Activated CD8-positive, alpha-beta memory T cell treated with anti-CD3 and anti-CD28 coated beads, Interleukin-2, amount 10 ng/mL, durations not matched to agents 7 days and 5 days (primary cell): ENCODE data around the gene C4orf54. TPM values are rescaled to one million over a fixed set of nuclear protein-coding genes. Genes with fewer than 3 reads are reported as not detected.

Experiments
- total RNA-seq, 2 experiments: library from RNA; stranded (reverse); gene quantifications; one replicate each; pipeline ENCODE4 v1.2.3, GENCODE V29; 2021

The C4orf54 gene
- total RNA-seq, 2 experiments from 2014 or later = not detected

Other genes with a start within 250 kb of the C4orf54 start
- not detected for gene ADH7, start 222.5 kb downstream of the C4orf54 start, total RNA-seq
- not detected for gene C4orf17, start 146.8 kb downstream of the C4orf54 start, total RNA-seq
- gene TRMT10A, start 93.8 kb downstream of the C4orf54 start, total RNA-seq = 1 to 10 TPM; 7.9 to 8.6 TPM
- under 1 TPM in 1 of 2 experiments, not detected in 1; 0.61 TPM for gene MTTP, start 83.0 kb downstream of the C4orf54 start, total RNA-seq
- gene DAPP1, start 159.0 kb upstream of the C4orf54 start, total RNA-seq = 10 to 100 TPM; 24.6 to 25.3 TPM
- gene LAMTOR3, start 236.6 kb upstream of the C4orf54 start, total RNA-seq = 10 to 100 TPM; 20.6 to 25.3 TPM